Glomerular endothelial cell (primary cell): Measurements from ENCODE around the gene TAGLN. TPM values are rescaled to one million over a fixed set of nuclear protein-coding genes. Genes with fewer than 3 reads are reported as not detected.
A peak's percentile ranks its signal among the peaks of the same experiment; 100 is the strongest.

ENCODE experiments used
- DNase-seq: peaks from one replicate; pipeline ENCODE4 v3.0.0-alpha.2; 2011; ENCODE audit warnings: low read depth, low spot score; ENCODE audit errors: extremely low read depth
- total RNA-seq: library from RNA; depleted of rRNA; stranded (reverse); fragments of >200 nt; gene quantifications from 2 replicates; pipeline ENCODE4 v1.2.3, GENCODE V29; 2015

TAGLN gene
- total RNA-seq, result 294 and 467 TPM in 2 replicates

GRCh38 chr11:117199053-117199915 lies at the start of gene TAGLN:
TSS of gene TAGLN (plus strand) at chr11:117199370. CDS start at chr11:117203014, 3,644 bp downstream.
- no peak for DNase-seq

- no peak for DNase-seq
These were observed 47.1 kb upstream of the TAGLN start for GRCh38 chr11:117152066-117152465.

GRCh38 chr11:117154468-117154867 lies 44.7 kb upstream of the TAGLN start:
- DNase-seq, result no peak

- DNase-seq, result no peak
These were observed 41.7 kb upstream of the TAGLN start for GRCh38 chr11:117157507-117157906.

- DNase-seq, result no peak
These were observed 39.3 kb upstream of the TAGLN start for GRCh38 chr11:117159892-117160291.

GRCh38 chr11:117160826-117161225 lies 38.3 kb upstream of the TAGLN start:
- DNase-seq, result no peak

- DNase-seq, result no peak
These were observed 32.7 kb upstream of the TAGLN start for GRCh38 chr11:117166491-117166890.

- no peak for DNase-seq
These were observed 29.4 kb upstream of the TAGLN start for GRCh38 chr11:117169736-117170135.

- DNase-seq, result no peak
These were observed 29.0 kb upstream of the TAGLN start for GRCh38 chr11:117170210-117170609.

GRCh38 chr11:117171007-117171403 lies 28.2 kb upstream of the TAGLN start:
- DNase-seq, result no peak

- no peak for DNase-seq
These were observed 27.6 kb upstream of the TAGLN start for GRCh38 chr11:117171404-117172061.

- DNase-seq, result peak; percentile 23
These were observed 26.3 kb upstream of the TAGLN start for GRCh38 chr11:117172724-117173421.

GRCh38 chr11:117175104-117175503 lies 24.1 kb upstream of the TAGLN start:
- no peak for DNase-seq

- no peak for DNase-seq
These were observed 23.4 kb upstream of the TAGLN start for GRCh38 chr11:117175781-117176180.

GRCh38 chr11:117176186-117176585 lies 23.0 kb upstream of the TAGLN start:
- no peak for DNase-seq

- no peak for DNase-seq
These were observed 21.5 kb upstream of the TAGLN start for GRCh38 chr11:117177534-117178209.

GRCh38 chr11:117178210-117179034 lies 20.7 kb upstream of the TAGLN start, which contains the start of gene SIDT2:
TSS of gene SIDT2 (plus strand) at chr11:117178743. CDS start at chr11:117179264, 521 bp downstream.
- peak; percentile 62 for DNase-seq

- DNase-seq, result no peak
These were observed 19.8 kb upstream of the TAGLN start for GRCh38 chr11:117179048-117179999.

GRCh38 chr11:117180020-117180419 lies 19.1 kb upstream of the TAGLN start:
- no peak for DNase-seq
